H1 (cell line): ENCODE results near the gene NR1H3. TPM values are rescaled to one million over a fixed set of nuclear protein-coding genes. Genes with fewer than 3 reads are reported as not detected.

Source experiments
- CTCF ChIA-PET: fragments of 300-600 bp; sonication (Branson Sonifier 250); formaldehyde crosslinking; loops from one replicate; lab custom pipeline; 2021; ENCODE audit not compliant: partially characterized antibody; lab: Charles Lee
- POLR2A ChIA-PET: fragments of 300-600 bp; sonication (Branson Sonifier 250); formaldehyde crosslinking; loops from one replicate; lab custom pipeline; 2021; ENCODE audit warnings: inconsistent platforms; ENCODE audit not compliant: partially characterized antibody; lab: Charles Lee
- DNase-seq, 2 experiments: peaks; one replicate each; pipeline versions ENCODE4 v3.0.0 to v3.0.0-alpha.2; 2010 to 2022; ENCODE audit warnings: low spot score in 2 of 2, low read depth in 1 of 2, mixed read lengths in 1 of 2
- FAIRE-seq: peaks from 2 replicates; lab custom pipeline; 2011; peaks lifted over from hg19 to GRCh38; lab: Jason Lieb, UNC
- H2AFZ ChIP-seq: 2 replicates; pipeline ENCODE4 v1.8.1; 2012; ENCODE audit warnings: low read length, inconsistent platforms
- H2AK5ac ChIP-seq: 2 replicates; pipeline ENCODE4 v1.6.1; 2013; ENCODE audit warnings: low read depth, low read length
- H2BK120ac ChIP-seq: replicated peaks from 2 replicates; pipeline ENCODE3; 2013; ENCODE audit warnings: low read depth, low read length, inconsistent platforms
- H2BK12ac ChIP-seq: 2 replicates; pipeline ENCODE4 v1.6.1; 2013; ENCODE audit warnings: low read depth, low read length
- H2BK15ac ChIP-seq: 2 replicates; pipeline ENCODE4 v1.6.1; 2013; ENCODE audit warnings: low read length
- H2BK20ac ChIP-seq: 2 replicates; pipeline ENCODE4 v1.6.1; 2013; ENCODE audit warnings: low read length
- H2BK5ac ChIP-seq: 2 replicates; pipeline ENCODE4 v1.6.1; 2013; ENCODE audit warnings: low read depth, low read length
- H3K14ac ChIP-seq: 2 replicates; pipeline ENCODE4 v1.6.1; 2013; ENCODE audit warnings: inconsistent platforms; ENCODE audit not compliant: insufficient read length
- H3K18ac ChIP-seq: 2 replicates; pipeline ENCODE4 v1.6.1; 2013; ENCODE audit warnings: low read length; ENCODE audit errors: extremely low read depth
- H3K23ac ChIP-seq: 2 replicates; pipeline ENCODE4 v1.6.1; 2013; ENCODE audit warnings: inconsistent platforms; ENCODE audit not compliant: insufficient read length
- H3K23me2 ChIP-seq: 2 replicates; pipeline ENCODE4 v1.6.1; 2013; ENCODE audit warnings: low read depth, low read length
- H3K27ac ChIP-seq: 2 replicates; pipeline ENCODE4 v1.6.1; 2011; ENCODE audit warnings: low read depth, low read length, inconsistent platforms
- H3K27me3 ChIP-seq, 4 experiments: replicated peaks in 1 of 4; 1 replicate in 1 of 4; 2 replicates in 3 of 4; pipeline versions ENCODE4 v1.6.1 to v1.8.1; 2011 to 2013; ENCODE audit warnings: low read length in 3 of 4, mild to moderate bottlenecking in 3 of 4, inconsistent platforms in 2 of 4, mixed read lengths in 2 of 4, moderate library complexity in 1 of 4; ENCODE audit not compliant: control insufficient read depth in 3 of 4, insufficient read depth in 3 of 4; ENCODE audit errors: extremely low read depth in 1 of 4
- H3K36me3 ChIP-seq, 4 experiments: 2 replicates each; pipeline versions ENCODE4 v1.6.1 to v1.8.1; 2011 to 2013; ENCODE audit warnings: mild to moderate bottlenecking in 4 of 4, low read length in 3 of 4, moderate library complexity in 2 of 4, control low read depth in 1 of 4, inconsistent platforms in 1 of 4; ENCODE audit not compliant: insufficient read depth in 4 of 4, control insufficient read depth in 2 of 4
- H3K4ac ChIP-seq: replicated peaks from 2 replicates; pipeline ENCODE3; 2013; ENCODE audit warnings: low read length, low read depth, mixed read lengths, inconsistent platforms; ENCODE audit not compliant: insufficient read length
- H3K4me1 ChIP-seq, 4 experiments: replicated peaks in 1 of 4; 1 replicate in 1 of 4; 2 replicates in 3 of 4; pipeline versions ENCODE4 v1.6.1 to v1.8.1; 2011 to 2013; ENCODE audit warnings: low read length in 3 of 4, inconsistent platforms in 2 of 4, mixed read lengths in 1 of 4; ENCODE audit not compliant: insufficient read depth in 4 of 4, control insufficient read depth in 3 of 4
- H3K4me2 ChIP-seq, 2 experiments: 2 replicates each; pipeline versions ENCODE4 v1.6.1 to v1.8.1; 2011 to 2013; ENCODE audit warnings: low read depth in 2 of 2, low read length in 2 of 2, control low read depth in 1 of 2, inconsistent platforms in 1 of 2, mild to moderate bottlenecking in 1 of 2; ENCODE audit not compliant: insufficient read depth in 1 of 2
- H3K4me3 ChIP-seq, 4 experiments: fragments of 200-600, 300-600 bp in 1 of 4; sonication (generic), shearing (Covaris generic), sonication (Bioruptor Twin) in 1 of 4; 2 replicates each; pipeline versions ENCODE4 v1.5.1 to v1.8.1; 2011 to 2016; ENCODE audit warnings: low read length in 4 of 4, low read depth in 3 of 4, control low read depth in 2 of 4, inconsistent platforms in 2 of 4, mild to moderate bottlenecking in 2 of 4, mixed read lengths in 1 of 4, moderate library complexity in 1 of 4; ENCODE audit not compliant: insufficient read depth in 2 of 4; ENCODE audit errors: extremely low read depth in 1 of 4
- H3K56ac ChIP-seq: replicated peaks from 2 replicates; pipeline ENCODE3; 2013; ENCODE audit warnings: low read depth, mild to moderate bottlenecking, mixed read lengths, low read length, inconsistent platforms; ENCODE audit not compliant: insufficient read length
- H3K79me1 ChIP-seq: 2 replicates; pipeline ENCODE4 v1.6.1; 2013; ENCODE audit warnings: low read depth, low read length, control low read depth
- H3K79me2 ChIP-seq, 2 experiments: 2 replicates each; pipeline versions ENCODE4 v1.6.1 to v1.8.1; 2012 to 2013; ENCODE audit warnings: low read length in 2 of 2, mild to moderate bottlenecking in 2 of 2, inconsistent platforms in 1 of 2; ENCODE audit not compliant: insufficient read depth in 2 of 2, control insufficient read depth in 1 of 2
- H3K9ac ChIP-seq, 4 experiments: replicated peaks in 1 of 4; 1 replicate in 1 of 4; 2 replicates in 3 of 4; pipeline versions ENCODE4 v1.6.1 to v1.8.1; 2011 to 2013; ENCODE audit warnings: low read depth in 3 of 4, low read length in 3 of 4, control low read depth in 2 of 4, mild to moderate bottlenecking in 2 of 4, moderate library complexity in 2 of 4, inconsistent platforms in 1 of 4; ENCODE audit errors: extremely low read depth in 1 of 4
- H3K9me3 ChIP-seq, 2 experiments: 2 replicates each; pipeline versions ENCODE4 v1.6.1 to v1.8.1; 2012 to 2013; ENCODE audit warnings: mild to moderate bottlenecking in 2 of 2, moderate library complexity in 2 of 2, control low read depth in 1 of 2, inconsistent platforms in 1 of 2, low read depth in 1 of 2, low read length in 1 of 2, mixed read lengths in 1 of 2; ENCODE audit not compliant: insufficient read depth in 2 of 2
- H4K20me1 ChIP-seq, 2 experiments: replicated peaks in 1 of 2; 2 replicates each; pipeline versions ENCODE3 to v1.8.1; 2011 to 2013; ENCODE audit warnings: inconsistent platforms in 2 of 2, low read length in 2 of 2, mild to moderate bottlenecking in 1 of 2; ENCODE audit not compliant: insufficient read depth in 2 of 2, control insufficient read depth in 1 of 2
- H4K5ac ChIP-seq: 2 replicates; pipeline ENCODE4 v1.6.1; 2013; ENCODE audit warnings: low read length, low read depth, mixed read lengths, inconsistent platforms; ENCODE audit not compliant: insufficient read length
- H4K8ac ChIP-seq: 2 replicates; pipeline ENCODE4 v1.8.0; 2013; ENCODE audit warnings: mild to moderate bottlenecking, moderate library complexity, low read length, inconsistent platforms; ENCODE audit not compliant: insufficient read depth; ENCODE audit errors: extremely low read depth
- H4K91ac ChIP-seq: replicated peaks from 2 replicates; pipeline ENCODE3; 2013; ENCODE audit warnings: low read length, mixed read lengths, inconsistent platforms; ENCODE audit not compliant: insufficient read length
- CEBPB ChIP-seq: IDR thresholded peaks from 2 replicates; pipeline ENCODE4 v1.6.1; 2012; ENCODE audit warnings: low read depth, low read length
- FOSL1 ChIP-seq: IDR thresholded peaks from 2 replicates; pipeline ENCODE4 v1.6.1; 2011; ENCODE audit warnings: mild to moderate bottlenecking, low read depth, low read length, moderate library complexity; ENCODE audit not compliant: insufficient read depth
- HDAC6 ChIP-seq: IDR thresholded peaks from one replicate; pipeline ENCODE4 v1.7.1; 2012; ENCODE audit warnings: low read depth, mild to moderate bottlenecking, inconsistent platforms, low read length, moderate library complexity
- PHF8 ChIP-seq: fragments of 200-600 bp; sonication (generic); conservative IDR thresholded peaks from 2 replicates; pipeline ENCODE4 v1.7.1; 2012; ENCODE audit warnings: low read depth, mild to moderate bottlenecking, inconsistent platforms, low read length, moderate library complexity
- SUZ12 ChIP-seq: fragments of 200-600 bp; sonication (generic); IDR thresholded peaks from 2 replicates; pipeline ENCODE4 v1.6.1; 2012; ENCODE audit warnings: mild to moderate bottlenecking, inconsistent platforms, low read length, moderate library complexity, mixed read lengths
- TCF12 ChIP-seq: IDR thresholded peaks from 2 replicates; pipeline ENCODE4 v1.6.1; 2011; ENCODE audit warnings: low read depth, mild to moderate bottlenecking, low read length
- ZNF274 ChIP-seq: IDR thresholded peaks from 2 replicates; pipeline ENCODE4 v1.7.0; 2012; ENCODE audit warnings: low read length, borderline replicate concordance; ENCODE audit errors: extremely low read depth
- WGBS, 2 experiments: shearing (Covaris generic) in 1 of 2; methylation state at CpG; one replicate each; pipeline versions ENCODE4 v1.1.6 to v1.1.7; 2013 to 2015; ENCODE audit warnings: low lambda C conversion rate in 2 of 2, mixed read lengths in 2 of 2, inconsistent platforms in 1 of 2, low coverage in 1 of 2, missing lambda C conversion rate in 1 of 2; ENCODE audit not compliant: insufficient replicate concordance in 2 of 2, insufficient coverage in 1 of 2, insufficient read length in 1 of 2; ENCODE audit errors: extremely low coverage in 1 of 2, missing lambda C conversion rate in 1 of 2; 5-methylcytosine and 5-hydroxymethylcytosine counted together
- polyA plus RNA-seq, 7 experiments: library from polyadenylated mRNA; depleted of rRNA in 3 of 7; stranded (reverse) in 5 of 7; unstranded in 2 of 7; fragments of >200 nt in 5 of 7; fragments of 200-250 nt in 2 of 7; gene quantifications; 1 replicate in 5 of 7; 2 replicates in 1 of 7; 4 replicates in 1 of 7; pipeline versions ENCODE4 v1.2.1 to v1.2.3, GENCODE V29; 2011 to 2013; ENCODE audit warnings: missing spikeins in 2 of 7, mixed read lengths in 2 of 7
- total RNA-seq: library from RNA; stranded (reverse); fragmentation: NEBNext Ultra II Directional; extraction: Animal tissue kit (Norgen Biotek cat#: 25700); gene quantifications from 2 replicates; pipeline ENCODE4 v1.2.1, GENCODE V29; 2021

The NR1H3 gene
- total and polyA plus RNA-seq, 2 of the 8 experiments (the other 6 are each of a cell fraction or from before 2014, with no cell fraction given) = 19.9 to 42.1 TPM

- TF ChIP-seq TCF12 (no peak), PHF8 (no peak), ZNF274 (no peak), HDAC6 (no peak), CEBPB (no peak), FOSL1 (no peak), SUZ12 (no peak)
- Histone ChIP-seq H3K79me2 (no peaks in the 10 kb centered on the region), H3K9ac (no peak overlapping the region), H2AK5ac (no peak overlapping the region), H2BK20ac (no peak overlapping the region), H2BK15ac (no peak overlapping the region), H3K23ac (no peak overlapping the region), H3K56ac (no peak overlapping the region), H3K4me3 (no peak overlapping the region), H3K4me2 (no peak overlapping the region), H3K4ac (no peak overlapping the region), H4K20me1 (no peaks in the 10 kb centered on the region), H3K23me2 (no peaks in the 10 kb centered on the region), H2BK12ac (no peak overlapping the region), H3K27ac (no peak overlapping the region), H2BK5ac (no peak overlapping the region), H3K36me3 (peaks cover 0 to 19% (median 8%) of the 10 kb centered on the region in 4 experiments; a peak in 5 of 8 replicates), H3K14ac (no peak overlapping the region), H3K18ac (no peak overlapping the region), H4K8ac (no peak overlapping the region), H3K27me3 (no peaks in the 10 kb centered on the region), H3K9me3 (no peaks in the 10 kb centered on the region), H2BK120ac (no peak overlapping the region), H3K4me1 (no peaks in the 10 kb centered on the region), H4K5ac (no peak overlapping the region), H3K79me1 (no peaks in the 10 kb centered on the region), H4K91ac (no peak overlapping the region), H2AFZ (no peak overlapping the region)
- 89% methylated on average over 4 of the region's 5 CpGs; no CpG with 5 or more reads in 1 of the 2 experiments for WGBS, 2 experiments
- ChIA-PET POLR2A (no interaction called here), CTCF (no interaction called here)
- DNase-seq = no peak
- no peak for FAIRE-seq
These were observed 59.5 kb downstream of the NR1H3 start for GRCh38 chr11:47317064-47317828.
